Calu3 (cell line): ENCODE results near the gene LGALS4. TPM values are rescaled to one million over a fixed set of nuclear protein-coding genes. Genes with fewer than 3 reads are reported as not detected.
"Not testable (repeated sequence)": the region's sequence is repeated elsewhere in the genome, so short reads cannot be mapped to it uniquely, and the experiment has no call there.

ENCODE experiments used
- Bru-seq: library from RNA; stranded (reverse); fragments of 400-500 nt; gene quantifications from one replicate; lab custom pipeline; 2021; lab: Mats Ljungman, UMichigan
- BruChase-seq, 2 experiments: library from RNA; stranded (reverse); fragments of 400-500 nt; gene quantifications; one replicate each; lab custom pipeline; 2021; lab: Mats Ljungman, UMichigan
- BruUV-seq: library from RNA; stranded (reverse); fragments of 400-500 nt; replicated peaks from 2 replicates; lab custom pipeline; 2021; lab: Mats Ljungman, UMichigan
- CTCF ChIA-PET: fragments of 300-600 bp; sonication (Branson Sonifier 250); formaldehyde crosslinking; loops from one replicate; lab custom pipeline; 2022; ENCODE audit warnings: antibody characterized with exemption; lab: Charles Lee
- DNase-seq: peaks from one replicate; pipeline ENCODE4 v3.0.0; 2022
- H3K27ac Mint-ChIP-seq: one replicate; pipeline ENCODE4 v1.8.0; 2022; ENCODE audit warnings: mixed read lengths; ENCODE audit not compliant: unreplicated experiment
- H3K27me3 Mint-ChIP-seq: one replicate; pipeline ENCODE4 v1.8.0; 2022; ENCODE audit warnings: mixed read lengths; ENCODE audit not compliant: unreplicated experiment
- H3K36me3 Mint-ChIP-seq: one replicate; pipeline ENCODE4 v1.8.0; 2022; ENCODE audit warnings: mild to moderate bottlenecking, moderate library complexity, mixed read lengths; ENCODE audit not compliant: insufficient read depth, unreplicated experiment
- H3K4me1 Mint-ChIP-seq: one replicate; pipeline ENCODE4 v1.8.0; 2022; ENCODE audit warnings: mild to moderate bottlenecking, low read depth, mixed read lengths; ENCODE audit not compliant: unreplicated experiment
- H3K4me3 Mint-ChIP-seq: one replicate; pipeline ENCODE4 v1.8.0; 2022; ENCODE audit warnings: mild to moderate bottlenecking, low read depth, moderate library complexity, mixed read lengths; ENCODE audit not compliant: unreplicated experiment
- H3K9me3 Mint-ChIP-seq: one replicate; pipeline ENCODE4 v1.8.0; 2022; ENCODE audit warnings: low read depth, mixed read lengths; ENCODE audit not compliant: unreplicated experiment
- intact Hi-C: fragments of 100-400 bp; cut with micrococcal nuclease; formaldehyde crosslinking; loops from one replicate; pipeline ENCODE4 v1.10.0; 2022; ENCODE audit not compliant: unreplicated experiment
- long read RNA-seq: library from polyadenylated mRNA; stranded (forward); transcript quantifications from one replicate; pipeline ENCODE4 v2.0.0, GENCODE V29; 2022
- total RNA-seq: library from RNA; stranded (reverse); gene quantifications from 2 replicates; pipeline ENCODE4 v1.2.3, GENCODE V29; 2022
- TF ChIP-seq, protein P1 (sequence below): fragments of 200-600 bp; IDR thresholded peaks from one replicate; pipeline ENCODE4 v1.8.0; 2022; ENCODE audit warnings: antibody characterized with exemption; ENCODE audit not compliant: unreplicated experiment

Gene LGALS4
- total RNA-seq (321 and 537 TPM in 2 replicates), Bru-seq, nascent RNA (percentile 81 among the genes with signal in this experiment), BruChase-seq, experiment 1, labeled RNA remaining after a 6-hour chase (percentile 85 among the genes with signal in this experiment), BruChase-seq, experiment 2, labeled RNA remaining after a 2-hour chase (percentile 71 among the genes with signal in this experiment)
- long read RNA-seq, transcript LGALS4-201 (10 exons, 1,535 nt): major isoform, 233 of 313 reads
- long read RNA-seq, partial matches to known transcripts: 38 of 313 reads
- long read RNA-seq, other reads (novel, unspliced or antisense): 41 of 313 reads

DNA sequence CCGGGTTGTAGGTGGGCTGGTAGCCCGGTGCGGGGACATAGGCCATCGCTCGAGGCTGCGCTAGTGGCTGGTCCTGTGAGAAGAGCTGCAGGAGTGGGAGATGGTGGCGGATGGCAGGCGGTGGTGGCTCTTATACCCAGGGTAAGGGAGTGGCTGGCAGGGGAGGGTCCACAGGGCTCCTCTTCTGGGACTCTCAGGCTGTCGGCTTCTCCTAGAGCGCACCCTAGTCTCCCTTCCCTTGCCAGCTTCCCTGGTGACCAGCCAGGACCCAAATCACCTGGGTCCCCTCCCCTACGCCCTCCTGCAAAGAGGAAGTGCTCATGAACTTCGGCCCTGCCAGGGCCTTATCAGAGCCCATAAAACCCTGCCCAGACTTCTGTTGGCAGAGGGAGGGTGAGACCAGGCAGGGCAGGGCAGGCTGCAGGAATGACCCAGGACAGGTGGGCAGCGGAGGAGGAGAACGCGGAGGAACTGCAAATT lies at the start of gene LGALS4:
Gene LGALS4 (minus strand): TSS at position 105 of the 480 bp plus-strand sequence. CDS start 59 bp downstream, at position 46.
- intact Hi-C loops: loop anchor here (5.0 kb wide), 1 partner anchor 81 kb away; no protein-coding TSS in a partner anchor
- CTCF ChIA-PET: interaction anchor here (0.8 to 1.2 kb wide), 4 partner anchors 8 to 274 kb away, joined by 3 to 7 read pairs (median 3); partner anchors contain the start of genes NFKBIB and SIRT2
- Mint-ChIP-seq H3K36me3 (peaks cover 88% of the 10 kb centered on the region), H3K4me1 (peaks cover 33% of the 10 kb centered on the region), H3K27me3 (no peaks in the 10 kb centered on the region), H3K27ac (peak within 1 kb of the TSS; percentile 90), H3K4me3 (peak within 1 kb of the TSS; percentile 89), H3K9me3 (peaks cover 2% of the 10 kb centered on the region)
- peak; percentile 87 for DNase-seq
- TF ChIP-seq, protein P1, sequence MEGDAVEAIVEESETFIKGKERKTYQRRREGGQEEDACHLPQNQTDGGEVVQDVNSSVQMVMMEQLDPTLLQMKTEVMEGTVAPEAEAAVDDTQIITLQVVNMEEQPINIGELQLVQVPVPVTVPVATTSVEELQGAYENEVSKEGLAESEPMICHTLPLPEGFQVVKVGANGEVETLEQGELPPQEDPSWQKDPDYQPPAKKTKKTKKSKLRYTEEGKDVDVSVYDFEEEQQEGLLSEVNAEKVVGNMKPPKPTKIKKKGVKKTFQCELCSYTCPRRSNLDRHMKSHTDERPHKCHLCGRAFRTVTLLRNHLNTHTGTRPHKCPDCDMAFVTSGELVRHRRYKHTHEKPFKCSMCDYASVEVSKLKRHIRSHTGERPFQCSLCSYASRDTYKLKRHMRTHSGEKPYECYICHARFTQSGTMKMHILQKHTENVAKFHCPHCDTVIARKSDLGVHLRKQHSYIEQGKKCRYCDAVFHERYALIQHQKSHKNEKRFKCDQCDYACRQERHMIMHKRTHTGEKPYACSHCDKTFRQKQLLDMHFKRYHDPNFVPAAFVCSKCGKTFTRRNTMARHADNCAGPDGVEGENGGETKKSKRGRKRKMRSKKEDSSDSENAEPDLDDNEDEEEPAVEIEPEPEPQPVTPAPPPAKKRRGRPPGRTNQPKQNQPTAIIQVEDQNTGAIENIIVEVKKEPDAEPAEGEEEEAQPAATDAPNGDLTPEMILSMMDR: no peak
- BruUV-seq: no TSS peak

- Mint-ChIP-seq H3K4me1 (peaks cover 37% of the 10 kb centered on the region), H3K36me3 (peaks cover 11% of the 10 kb centered on the region), H3K9me3 (no peaks in the 10 kb centered on the region), H3K4me3 (no peak overlapping the region), H3K27ac (no peak overlapping the region), H3K27me3 (no peaks in the 10 kb centered on the region)
- CTCF ChIA-PET: interaction anchor here (4.1 kb wide), 1 partner anchor 9 kb away, joined by 19 read pairs; no protein-coding TSS in a partner anchor
- TF ChIP-seq, protein P1: no peak
- BruUV-seq: no TSS peak
- DNase-seq: no peak
- intact Hi-C loops: no loop called here
Measured at GRCh38 chr19:38861368-38861767, 48.6 kb upstream of the LGALS4 start.

DNA sequence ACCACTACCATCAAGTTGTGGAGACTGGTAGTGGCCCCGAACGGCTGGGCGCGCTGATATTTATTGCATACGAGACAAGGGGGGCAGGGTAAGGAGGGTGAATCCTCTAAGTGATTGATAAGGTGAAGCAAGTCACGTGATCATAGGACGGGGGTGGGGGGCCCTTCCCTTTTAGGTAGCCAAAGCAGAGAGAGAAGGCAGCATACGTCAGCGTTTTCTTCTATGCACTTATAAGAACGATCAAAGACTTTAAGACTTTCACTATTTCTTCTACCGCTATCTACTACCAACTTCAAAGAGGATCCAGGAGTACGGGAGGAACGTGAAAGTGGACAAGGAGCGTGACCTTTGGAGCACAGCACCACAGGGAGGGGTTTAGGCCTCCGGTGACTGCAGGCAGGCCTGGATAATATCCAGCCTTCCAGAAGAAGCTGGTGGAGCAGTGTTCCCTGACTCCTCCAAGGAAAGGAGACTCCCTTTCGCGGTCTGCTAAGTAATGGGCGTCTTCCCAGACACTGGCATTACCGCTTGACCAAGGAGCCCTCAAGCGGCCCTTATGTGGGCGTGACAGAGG lies 47.0 kb upstream of the LGALS4 start:
- H3K9me3 Mint-ChIP-seq, DNase-seq, intact Hi-C loops, H3K4me3 Mint-ChIP-seq, H3K27me3 Mint-ChIP-seq, CTCF ChIA-PET, H3K27ac Mint-ChIP-seq, BruUV-seq, H3K36me3 Mint-ChIP-seq: not testable (repeated sequence)
- peaks cover 23% of the 10 kb centered on the region for H3K4me1 Mint-ChIP-seq

GRCh38 chr19:38856813-38857212 lies 44.1 kb upstream of the LGALS4 start:
- Mint-ChIP-seq H3K27ac (no peak overlapping the region), H3K27me3 (no peaks in the 10 kb centered on the region), H3K9me3 (no peaks in the 10 kb centered on the region), H3K36me3 (peaks cover 15% of the 10 kb centered on the region), H3K4me1 (peaks cover under 1% of the 10 kb centered on the region), H3K4me3 (no peak overlapping the region)
- TF ChIP-seq, protein P1: no peak
- CTCF ChIA-PET: no interaction called here
- BruUV-seq: no TSS peak
- intact Hi-C loops: no loop called here
- DNase-seq: no peak

DNA sequence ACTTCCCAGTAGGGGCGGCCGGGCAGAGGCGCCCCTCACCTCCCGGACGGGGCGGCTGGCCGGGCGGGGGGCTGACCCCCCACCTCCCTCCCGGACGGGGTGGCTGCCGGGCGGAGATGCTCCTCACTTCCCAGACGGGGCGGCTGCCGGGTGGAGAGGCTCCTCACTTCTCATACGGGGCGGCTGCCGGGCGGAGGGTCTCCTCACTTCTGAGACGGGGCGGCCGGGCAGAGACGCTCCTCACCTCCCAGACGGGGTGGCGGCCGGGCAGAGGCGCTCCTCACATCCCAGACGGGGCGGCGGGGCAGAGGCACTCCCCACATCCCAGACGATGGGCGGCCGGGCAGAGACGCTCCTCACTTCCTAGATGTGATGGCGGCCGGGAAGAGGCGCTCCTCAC lies 43.0 kb upstream of the LGALS4 start:
- BruUV-seq, H3K9me3 Mint-ChIP-seq: not testable (repeated sequence)
- H3K4me1 Mint-ChIP-seq: peaks cover 11% of the 10 kb centered on the region

DNA sequence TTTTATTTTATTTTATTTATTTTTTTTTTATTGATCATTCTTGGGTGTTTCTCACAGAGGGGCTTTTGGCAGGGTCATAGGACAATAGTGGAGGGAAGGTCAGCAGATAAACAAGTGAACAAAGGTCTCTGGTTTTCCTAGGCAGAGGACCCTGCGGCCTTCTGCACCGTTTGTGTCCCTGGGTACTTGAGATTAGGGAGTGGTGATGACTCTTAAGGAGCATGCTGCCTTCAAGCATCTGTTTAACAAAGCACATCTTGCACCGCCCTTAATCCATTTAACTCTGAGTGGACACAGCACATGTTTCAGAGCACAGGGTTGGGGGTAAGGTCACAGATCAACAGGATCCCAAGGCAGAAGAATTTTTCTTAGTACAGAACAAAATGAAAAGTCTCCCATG lies 42.2 kb upstream of the LGALS4 start:
- intact Hi-C loops: loop anchor here (5.0 kb wide), 1 partner anchor 32 kb away; no protein-coding TSS in a partner anchor
- BruUV-seq, CTCF ChIA-PET, H3K9me3 Mint-ChIP-seq, DNase-seq, H3K4me3 Mint-ChIP-seq, H3K27me3 Mint-ChIP-seq, H3K27ac Mint-ChIP-seq: not testable (repeated sequence)
- peaks cover 33% of the 10 kb centered on the region for H3K36me3 Mint-ChIP-seq
- peaks cover 17% of the 10 kb centered on the region for H3K4me1 Mint-ChIP-seq

More for the DNA sequence above, 43.0 kb upstream of the LGALS4 start:
- CTCF ChIA-PET, H3K27me3 Mint-ChIP-seq, DNase-seq, H3K27ac Mint-ChIP-seq, intact Hi-C loops, H3K4me3 Mint-ChIP-seq: not testable (repeated sequence)
- peaks cover 25% of the 10 kb centered on the region for H3K36me3 Mint-ChIP-seq
